Epithelial cell of esophagus (primary cell): ENCODE data around the gene TRIM37.

Experiments
- DNase-seq: peaks from one replicate; pipeline ENCODE4 v3.0.0; 2010; ENCODE audit warnings: low read depth
- H3K4me3 ChIP-seq: 2 replicates; pipeline ENCODE4 v1.5.1; 2011; ENCODE audit warnings: mild to moderate bottlenecking, low read length, control low read depth
- TF ChIP-seq, protein P1 (sequence below): IDR thresholded peaks from 2 replicates; pipeline ENCODE4 v1.5.1; 2011; ENCODE audit warnings: low read depth, mild to moderate bottlenecking, low read length, control low read depth, inconsistent platforms; ENCODE audit not compliant: insufficient read depth; ENCODE audit errors: missing control alignments

Gene TRIM37

GRCh38 chr17:59067756-59068155 is 38.9 kb downstream of the TRIM37 start:
- TF ChIP-seq, protein P1, sequence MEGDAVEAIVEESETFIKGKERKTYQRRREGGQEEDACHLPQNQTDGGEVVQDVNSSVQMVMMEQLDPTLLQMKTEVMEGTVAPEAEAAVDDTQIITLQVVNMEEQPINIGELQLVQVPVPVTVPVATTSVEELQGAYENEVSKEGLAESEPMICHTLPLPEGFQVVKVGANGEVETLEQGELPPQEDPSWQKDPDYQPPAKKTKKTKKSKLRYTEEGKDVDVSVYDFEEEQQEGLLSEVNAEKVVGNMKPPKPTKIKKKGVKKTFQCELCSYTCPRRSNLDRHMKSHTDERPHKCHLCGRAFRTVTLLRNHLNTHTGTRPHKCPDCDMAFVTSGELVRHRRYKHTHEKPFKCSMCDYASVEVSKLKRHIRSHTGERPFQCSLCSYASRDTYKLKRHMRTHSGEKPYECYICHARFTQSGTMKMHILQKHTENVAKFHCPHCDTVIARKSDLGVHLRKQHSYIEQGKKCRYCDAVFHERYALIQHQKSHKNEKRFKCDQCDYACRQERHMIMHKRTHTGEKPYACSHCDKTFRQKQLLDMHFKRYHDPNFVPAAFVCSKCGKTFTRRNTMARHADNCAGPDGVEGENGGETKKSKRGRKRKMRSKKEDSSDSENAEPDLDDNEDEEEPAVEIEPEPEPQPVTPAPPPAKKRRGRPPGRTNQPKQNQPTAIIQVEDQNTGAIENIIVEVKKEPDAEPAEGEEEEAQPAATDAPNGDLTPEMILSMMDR: no peak

DNA sequence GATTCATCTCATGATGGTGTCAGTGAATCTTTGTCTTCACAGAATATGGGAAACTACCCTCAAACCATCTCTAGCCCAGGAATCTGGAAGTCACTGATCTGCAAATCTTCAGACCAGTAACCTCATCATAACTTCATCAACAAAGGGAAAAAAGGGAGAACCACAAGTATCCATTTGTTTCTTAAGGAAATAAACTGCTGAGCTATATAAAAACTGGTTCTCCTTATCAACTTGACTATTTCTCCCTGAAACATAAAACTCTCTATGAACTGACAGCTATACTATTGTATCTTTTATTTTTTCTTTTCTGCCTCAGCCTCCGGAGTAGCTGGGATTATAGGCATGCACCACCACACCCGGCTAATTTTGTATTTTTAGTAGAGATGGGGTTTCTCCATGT is 39.3 kb downstream of the TRIM37 start:
- no peak overlapping the region for H3K4me3 ChIP-seq
- TF ChIP-seq, protein P1: no peak
- no peak for DNase-seq

More at GRCh38 chr17:59067756-59068155, 38.9 kb downstream of the TRIM37 start:
- DNase-seq: no peak
- no peak overlapping the region for H3K4me3 ChIP-seq

DNA sequence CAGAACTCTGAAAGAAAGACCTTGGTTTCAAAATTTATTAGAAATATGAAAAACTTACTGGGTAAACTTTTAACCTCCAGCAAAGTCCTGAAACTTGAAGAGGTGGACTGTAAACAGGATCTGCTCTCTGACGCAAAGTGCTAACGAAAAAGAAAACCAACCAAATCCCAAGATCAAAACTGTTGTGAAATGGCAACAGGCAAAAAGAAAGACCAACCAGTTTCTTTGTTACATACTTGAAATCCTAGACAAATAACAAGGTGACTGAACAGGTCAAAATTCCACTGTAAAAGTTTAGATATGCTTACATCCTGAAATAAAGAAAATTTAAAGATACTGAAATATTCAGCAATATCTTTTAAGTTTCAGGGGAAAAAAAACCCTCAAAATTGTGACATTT is 44.2 kb downstream of the TRIM37 start:
- no peak for DNase-seq
- TF ChIP-seq, protein P1: no peak
- H3K4me3 ChIP-seq: no peak overlapping the region

- no peak overlapping the region for H3K4me3 ChIP-seq
- TF ChIP-seq, protein P1: no peak
- no peak for DNase-seq
Measured at GRCh38 chr17:59056857-59057256, 49.8 kb downstream of the TRIM37 start.

DNA sequence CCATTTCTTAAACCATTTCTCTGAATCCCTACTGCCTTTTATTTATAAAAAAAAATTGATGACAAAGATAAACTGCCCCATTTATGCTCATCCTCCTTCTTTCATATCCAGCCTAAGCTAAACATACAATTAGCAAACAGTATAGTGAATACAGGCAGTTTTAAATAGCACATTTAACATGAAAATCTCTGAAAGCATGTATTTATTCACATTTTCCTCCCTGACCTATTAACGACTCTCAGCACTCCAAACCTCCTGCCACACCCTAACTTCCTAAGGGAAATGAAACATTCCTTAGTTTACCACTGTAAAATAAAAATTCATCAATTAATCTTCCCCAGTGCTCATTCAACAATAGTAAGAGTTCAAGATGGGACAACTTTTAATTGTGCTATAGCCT is 56.9 kb downstream of the TRIM37 start:
- no peak overlapping the region for H3K4me3 ChIP-seq
- TF ChIP-seq, protein P1: no peak
- no peak for DNase-seq

DNA sequence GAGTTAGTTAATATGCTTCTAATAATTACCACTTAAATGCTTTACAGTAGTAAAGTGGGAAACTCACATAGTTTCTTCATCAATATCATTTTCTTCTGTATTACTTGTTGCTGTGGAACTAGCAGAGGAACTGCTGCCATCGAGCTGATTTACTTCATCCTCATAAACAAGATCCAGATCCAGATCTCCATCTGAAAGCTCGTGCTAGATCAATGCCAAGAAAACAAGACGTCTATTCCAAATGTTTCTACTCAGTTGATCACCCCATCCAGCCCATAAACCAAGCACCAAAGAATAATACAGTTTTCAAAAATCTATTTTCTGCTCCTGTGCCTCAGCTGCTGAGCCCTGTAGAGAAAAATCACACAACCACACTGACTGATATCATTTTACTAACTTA is 59.1 kb downstream of the TRIM37 start:
- no peak for DNase-seq
- TF ChIP-seq, protein P1: no peak
- H3K4me3 ChIP-seq: no peak overlapping the region

DNA sequence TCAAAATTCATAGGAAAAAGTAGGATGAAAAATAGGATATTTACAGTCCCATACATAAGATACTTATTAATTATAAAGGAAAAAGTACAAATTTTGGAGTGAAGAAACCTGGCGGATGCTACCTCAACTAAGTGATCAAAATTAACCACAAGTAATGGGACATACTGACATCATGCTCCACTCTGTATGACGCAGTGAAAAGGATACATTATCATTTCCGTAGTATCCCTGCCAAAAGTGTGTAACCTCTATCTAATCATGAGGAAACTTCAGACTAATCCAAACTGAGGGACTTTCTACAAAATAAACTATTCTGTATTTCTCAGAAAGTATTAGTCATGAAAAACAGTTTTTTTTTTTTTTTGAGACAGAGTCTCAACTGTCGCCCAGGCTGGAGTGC is 60.5 kb downstream of the TRIM37 start:
- TF ChIP-seq, protein P1: no peak
- no peak overlapping the region for H3K4me3 ChIP-seq
- DNase-seq: no peak
